K562 (cell line): ENCODE measurements around the gene DCAF17. TPM values are rescaled to one million over a fixed set of nuclear protein-coding genes. Genes with fewer than 3 reads are reported as not detected.
A peak's percentile ranks its signal among the peaks of the same experiment; 100 is the strongest.

Experiments used
- CCAR2 ChIP-seq: fragments of 200-400 bp; formaldehyde crosslinking; IDR thresholded peaks from 2 replicates; pipeline ENCODE4 v1.6.1; 2017; ENCODE audit warnings: mild to moderate bottlenecking, low read depth, low read length
- DMBX1 ChIP-seq: fragments of 250-450 bp; sonication (Bioruptor Pico); IDR thresholded peaks from 2 replicates; pipeline ENCODE4 v1.8.0; 2022; ENCODE audit warnings: inconsistent platforms, mild to moderate bottlenecking, moderate library complexity, borderline replicate concordance
- HDAC1 ChIP-seq, 2 experiments: fragments of 450-650 bp; IDR thresholded peaks; 2 replicates each; pipeline ENCODE4 v1.6.1; 2016 to 2017; ENCODE audit warnings: inconsistent platforms in 1 of 2, mild to moderate bottlenecking in 1 of 2, moderate library complexity in 1 of 2
- HDAC8 ChIP-seq: fragments of 450-650 bp; IDR thresholded peaks from 2 replicates; pipeline ENCODE4 v1.6.1; 2016; ENCODE audit warnings: mild to moderate bottlenecking, missing genetic modification characterization, moderate library complexity, missing compliant biosample characterization
- KAT8 ChIP-seq: fragments of 450-650 bp; IDR thresholded peaks from 2 replicates; pipeline ENCODE4 v1.6.1; 2016; ENCODE audit warnings: low read depth, mild to moderate bottlenecking
- KDM1A ChIP-seq, 2 experiments: fragments of 450-650 bp; IDR thresholded peaks; 2 replicates each; pipeline ENCODE4 v1.6.1; 2016; ENCODE audit warnings: mild to moderate bottlenecking in 2 of 2
- KLF13 ChIP-seq: fragments of 450-650 bp; IDR thresholded peaks from 2 replicates; pipeline ENCODE4 v1.6.1; 2016; ENCODE audit warnings: missing genetic modification characterization, low read depth, mild to moderate bottlenecking, missing compliant biosample characterization, moderate library complexity, borderline replicate concordance
- MAFK ChIP-seq: IDR thresholded peaks from 2 replicates; pipeline ENCODE4 v1.6.1; 2011; ENCODE audit warnings: low read length, improper control_type of control experiment
- PYGO2 ChIP-seq: fragments of 450-650 bp; IDR thresholded peaks from 2 replicates; pipeline ENCODE4 v1.6.1; 2016; ENCODE audit warnings: mild to moderate bottlenecking, missing genetic modification characterization, moderate library complexity, missing compliant biosample characterization
- RBFOX2 ChIP-seq: fragments of 200-400 bp; formaldehyde crosslinking; IDR thresholded peaks from 2 replicates; pipeline ENCODE4 v1.6.1; 2017; ENCODE audit warnings: low read depth, mild to moderate bottlenecking, low read length, moderate library complexity
- TBP ChIP-seq: optimal IDR thresholded peaks from 2 replicates; pipeline ENCODE3; 2011; ENCODE audit warnings: low read depth, low read length, improper control_type of control experiment
- TGIF2 ChIP-seq: sonication (generic); formaldehyde crosslinking; IDR thresholded peaks from 2 replicates; pipeline ENCODE4 v1.8.1; 2022; ENCODE audit warnings: mild to moderate bottlenecking, missing genetic modification reagents, moderate library complexity
- ZBED1 ChIP-seq: IDR thresholded peaks from 2 replicates; pipeline ENCODE4 v1.6.1; 2014
- polyA plus RNA-seq, 8 experiments: library from polyadenylated mRNA; depleted of rRNA in 4 of 8; stranded (reverse) in 5 of 8; unstranded in 3 of 8; fragments of >200 nt; fragmentation: Nextera tagmentation in 2 of 8; fragmentation: Illumina TruSeq in 1 of 8; extraction: Ambion mirVana in 2 of 8; extraction: Trizol in 1 of 8; gene quantifications; 2 replicates each; pipeline versions ENCODE4 v1.2.1 to v1.2.3, GENCODE V29; 2011 to 2014; ENCODE audit warnings: inconsistent platforms in 1 of 8, missing spikeins in 1 of 8
- total RNA-seq, 7 experiments: library from RNA; depleted of rRNA in 6 of 7; stranded (reverse); fragments of >200 nt in 6 of 7; fragmentation: Illumina TruSeq in 2 of 7; extraction: Trizol in 2 of 7; gene quantifications; 2 replicates each; pipeline versions ENCODE4 v1.2.1 to v1.2.3, GENCODE V29; 2011 to 2021; ENCODE audit warnings: low replicate concordance in 1 of 7
- TF ChIP-seq, protein P1 (sequence below): fragments of 200-600 bp; sonication (generic); IDR thresholded peaks from one replicate; pipeline ENCODE4 v1.6.1; 2012; ENCODE audit warnings: mild to moderate bottlenecking, low read depth, low read length, inconsistent platforms
- TF ChIP-seq, protein P2 (sequence below): fragments of 450-650 bp; formaldehyde crosslinking; IDR thresholded peaks from 2 replicates; pipeline ENCODE4 v1.4.0; 2020; ENCODE audit warnings: mild to moderate bottlenecking, moderate library complexity

The DCAF17 gene
- total and polyA plus RNA-seq, 9 of the 15 experiments (the other 6 are each of a cell fraction or from before 2014, with no cell fraction given) = 10.0 to 38.5 (median 27.1) TPM

DNA sequence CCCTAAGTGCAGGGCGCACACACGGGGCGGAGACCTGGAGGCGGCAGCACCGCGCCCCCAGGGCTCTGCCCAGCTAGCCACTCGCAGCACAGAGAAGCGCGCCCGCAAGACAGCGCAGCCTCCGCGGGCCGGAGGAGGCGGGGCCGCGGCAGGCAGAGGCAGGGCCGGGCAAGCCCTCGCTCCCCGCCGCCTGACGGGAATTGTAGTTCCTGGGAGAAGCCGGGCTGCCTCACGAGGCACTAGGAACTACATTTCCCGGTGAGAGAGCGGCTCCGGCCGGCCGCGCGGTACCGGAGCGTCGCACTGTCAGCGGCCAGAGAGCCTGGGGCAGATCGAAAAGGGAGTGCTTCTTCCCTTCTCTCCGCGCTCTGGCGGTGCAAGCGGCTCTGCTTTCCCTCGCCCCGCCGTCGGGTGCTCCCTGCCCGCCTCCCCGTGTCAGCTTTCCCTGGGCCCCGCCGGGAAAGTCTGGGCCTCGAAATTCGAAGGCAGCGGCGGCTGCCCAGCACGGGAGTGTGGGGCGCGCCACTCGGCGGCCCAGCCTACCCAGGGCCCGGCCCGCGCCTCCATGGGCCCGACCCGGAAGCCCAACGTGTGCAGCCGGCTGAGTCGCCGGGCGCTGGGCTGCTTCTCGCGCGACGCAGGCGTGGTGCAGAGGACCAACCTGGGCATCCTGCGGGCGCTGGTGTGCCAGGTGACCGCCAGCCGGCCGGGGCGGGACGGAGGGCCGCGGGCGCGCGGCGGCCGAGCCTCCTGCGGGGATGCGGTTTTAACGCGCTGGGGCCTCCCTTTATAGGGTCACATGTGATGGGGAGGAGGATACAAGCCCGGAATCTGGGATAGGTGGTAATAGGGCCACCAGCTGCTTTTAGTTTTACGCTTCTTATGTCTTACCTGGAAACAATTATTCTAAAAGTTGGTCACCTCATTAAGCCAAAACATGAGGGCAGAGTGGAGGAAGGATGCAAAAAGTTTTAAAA, at the start of gene DCAF17 (continued):
- TF ChIP-seq, protein P1, sequence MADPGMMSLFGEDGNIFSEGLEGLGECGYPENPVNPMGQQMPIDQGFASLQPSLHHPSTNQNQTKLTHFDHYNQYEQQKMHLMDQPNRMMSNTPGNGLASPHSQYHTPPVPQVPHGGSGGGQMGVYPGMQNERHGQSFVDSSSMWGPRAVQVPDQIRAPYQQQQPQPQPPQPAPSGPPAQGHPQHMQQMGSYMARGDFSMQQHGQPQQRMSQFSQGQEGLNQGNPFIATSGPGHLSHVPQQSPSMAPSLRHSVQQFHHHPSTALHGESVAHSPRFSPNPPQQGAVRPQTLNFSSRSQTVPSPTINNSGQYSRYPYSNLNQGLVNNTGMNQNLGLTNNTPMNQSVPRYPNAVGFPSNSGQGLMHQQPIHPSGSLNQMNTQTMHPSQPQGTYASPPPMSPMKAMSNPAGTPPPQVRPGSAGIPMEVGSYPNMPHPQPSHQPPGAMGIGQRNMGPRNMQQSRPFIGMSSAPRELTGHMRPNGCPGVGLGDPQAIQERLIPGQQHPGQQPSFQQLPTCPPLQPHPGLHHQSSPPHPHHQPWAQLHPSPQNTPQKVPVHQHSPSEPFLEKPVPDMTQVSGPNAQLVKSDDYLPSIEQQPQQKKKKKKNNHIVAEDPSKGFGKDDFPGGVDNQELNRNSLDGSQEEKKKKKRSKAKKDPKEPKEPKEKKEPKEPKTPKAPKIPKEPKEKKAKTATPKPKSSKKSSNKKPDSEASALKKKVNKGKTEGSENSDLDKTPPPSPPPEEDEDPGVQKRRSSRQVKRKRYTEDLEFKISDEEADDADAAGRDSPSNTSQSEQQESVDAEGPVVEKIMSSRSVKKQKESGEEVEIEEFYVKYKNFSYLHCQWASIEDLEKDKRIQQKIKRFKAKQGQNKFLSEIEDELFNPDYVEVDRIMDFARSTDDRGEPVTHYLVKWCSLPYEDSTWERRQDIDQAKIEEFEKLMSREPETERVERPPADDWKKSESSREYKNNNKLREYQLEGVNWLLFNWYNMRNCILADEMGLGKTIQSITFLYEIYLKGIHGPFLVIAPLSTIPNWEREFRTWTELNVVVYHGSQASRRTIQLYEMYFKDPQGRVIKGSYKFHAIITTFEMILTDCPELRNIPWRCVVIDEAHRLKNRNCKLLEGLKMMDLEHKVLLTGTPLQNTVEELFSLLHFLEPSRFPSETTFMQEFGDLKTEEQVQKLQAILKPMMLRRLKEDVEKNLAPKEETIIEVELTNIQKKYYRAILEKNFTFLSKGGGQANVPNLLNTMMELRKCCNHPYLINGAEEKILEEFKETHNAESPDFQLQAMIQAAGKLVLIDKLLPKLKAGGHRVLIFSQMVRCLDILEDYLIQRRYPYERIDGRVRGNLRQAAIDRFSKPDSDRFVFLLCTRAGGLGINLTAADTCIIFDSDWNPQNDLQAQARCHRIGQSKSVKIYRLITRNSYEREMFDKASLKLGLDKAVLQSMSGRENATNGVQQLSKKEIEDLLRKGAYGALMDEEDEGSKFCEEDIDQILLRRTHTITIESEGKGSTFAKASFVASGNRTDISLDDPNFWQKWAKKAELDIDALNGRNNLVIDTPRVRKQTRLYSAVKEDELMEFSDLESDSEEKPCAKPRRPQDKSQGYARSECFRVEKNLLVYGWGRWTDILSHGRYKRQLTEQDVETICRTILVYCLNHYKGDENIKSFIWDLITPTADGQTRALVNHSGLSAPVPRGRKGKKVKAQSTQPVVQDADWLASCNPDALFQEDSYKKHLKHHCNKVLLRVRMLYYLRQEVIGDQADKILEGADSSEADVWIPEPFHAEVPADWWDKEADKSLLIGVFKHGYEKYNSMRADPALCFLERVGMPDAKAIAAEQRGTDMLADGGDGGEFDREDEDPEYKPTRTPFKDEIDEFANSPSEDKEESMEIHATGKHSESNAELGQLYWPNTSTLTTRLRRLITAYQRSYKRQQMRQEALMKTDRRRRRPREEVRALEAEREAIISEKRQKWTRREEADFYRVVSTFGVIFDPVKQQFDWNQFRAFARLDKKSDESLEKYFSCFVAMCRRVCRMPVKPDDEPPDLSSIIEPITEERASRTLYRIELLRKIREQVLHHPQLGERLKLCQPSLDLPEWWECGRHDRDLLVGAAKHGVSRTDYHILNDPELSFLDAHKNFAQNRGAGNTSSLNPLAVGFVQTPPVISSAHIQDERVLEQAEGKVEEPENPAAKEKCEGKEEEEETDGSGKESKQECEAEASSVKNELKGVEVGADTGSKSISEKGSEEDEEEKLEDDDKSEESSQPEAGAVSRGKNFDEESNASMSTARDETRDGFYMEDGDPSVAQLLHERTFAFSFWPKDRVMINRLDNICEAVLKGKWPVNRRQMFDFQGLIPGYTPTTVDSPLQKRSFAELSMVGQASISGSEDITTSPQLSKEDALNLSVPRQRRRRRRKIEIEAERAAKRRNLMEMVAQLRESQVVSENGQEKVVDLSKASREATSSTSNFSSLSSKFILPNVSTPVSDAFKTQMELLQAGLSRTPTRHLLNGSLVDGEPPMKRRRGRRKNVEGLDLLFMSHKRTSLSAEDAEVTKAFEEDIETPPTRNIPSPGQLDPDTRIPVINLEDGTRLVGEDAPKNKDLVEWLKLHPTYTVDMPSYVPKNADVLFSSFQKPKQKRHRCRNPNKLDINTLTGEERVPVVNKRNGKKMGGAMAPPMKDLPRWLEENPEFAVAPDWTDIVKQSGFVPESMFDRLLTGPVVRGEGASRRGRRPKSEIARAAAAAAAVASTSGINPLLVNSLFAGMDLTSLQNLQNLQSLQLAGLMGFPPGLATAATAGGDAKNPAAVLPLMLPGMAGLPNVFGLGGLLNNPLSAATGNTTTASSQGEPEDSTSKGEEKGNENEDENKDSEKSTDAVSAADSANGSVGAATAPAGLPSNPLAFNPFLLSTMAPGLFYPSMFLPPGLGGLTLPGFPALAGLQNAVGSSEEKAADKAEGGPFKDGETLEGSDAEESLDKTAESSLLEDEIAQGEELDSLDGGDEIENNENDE = no peak
- TF ChIP-seq KAT8 (no peak), DMBX1 (CRISPR knock-in tag) (0 out of 2 replicates have a peak, but pooled peaks have one; percentile 67), PYGO2 (tag) (no peak), KDM1A (IDR thresholded peaks at IDR 0.05) (no peak; a peak in 1 of 4 replicates), ZBED1 (peak; percentile 83; the same call in 1 of the 2 replicates), RBFOX2 (peak; percentile 99), TBP (peak; percentile 91), HDAC1 (IDR thresholded peaks at IDR 0.05) (peak in 1 of 2 experiments; percentile 90; a peak in 2 of 4 replicates), TGIF2 (0 out of 2 replicates have a peak, but pooled peaks have one; percentile 9), KLF13 (tag) (no peak), MAFK (peak; percentile 21; the same call in 1 of the 2 replicates), CCAR2 (no peak), HDAC8 (tag) (peak; percentile 73)
- TF ChIP-seq, protein P2, sequence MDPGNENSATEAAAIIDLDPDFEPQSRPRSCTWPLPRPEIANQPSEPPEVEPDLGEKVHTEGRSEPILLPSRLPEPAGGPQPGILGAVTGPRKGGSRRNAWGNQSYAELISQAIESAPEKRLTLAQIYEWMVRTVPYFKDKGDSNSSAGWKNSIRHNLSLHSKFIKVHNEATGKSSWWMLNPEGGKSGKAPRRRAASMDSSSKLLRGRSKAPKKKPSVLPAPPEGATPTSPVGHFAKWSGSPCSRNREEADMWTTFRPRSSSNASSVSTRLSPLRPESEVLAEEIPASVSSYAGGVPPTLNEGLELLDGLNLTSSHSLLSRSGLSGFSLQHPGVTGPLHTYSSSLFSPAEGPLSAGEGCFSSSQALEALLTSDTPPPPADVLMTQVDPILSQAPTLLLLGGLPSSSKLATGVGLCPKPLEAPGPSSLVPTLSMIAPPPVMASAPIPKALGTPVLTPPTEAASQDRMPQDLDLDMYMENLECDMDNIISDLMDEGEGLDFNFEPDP (CRISPR knock-in tag) = no peak
